Measurements from ENCODE around the gene ISG20L2.

The ISG20L2 gene

DNA sequence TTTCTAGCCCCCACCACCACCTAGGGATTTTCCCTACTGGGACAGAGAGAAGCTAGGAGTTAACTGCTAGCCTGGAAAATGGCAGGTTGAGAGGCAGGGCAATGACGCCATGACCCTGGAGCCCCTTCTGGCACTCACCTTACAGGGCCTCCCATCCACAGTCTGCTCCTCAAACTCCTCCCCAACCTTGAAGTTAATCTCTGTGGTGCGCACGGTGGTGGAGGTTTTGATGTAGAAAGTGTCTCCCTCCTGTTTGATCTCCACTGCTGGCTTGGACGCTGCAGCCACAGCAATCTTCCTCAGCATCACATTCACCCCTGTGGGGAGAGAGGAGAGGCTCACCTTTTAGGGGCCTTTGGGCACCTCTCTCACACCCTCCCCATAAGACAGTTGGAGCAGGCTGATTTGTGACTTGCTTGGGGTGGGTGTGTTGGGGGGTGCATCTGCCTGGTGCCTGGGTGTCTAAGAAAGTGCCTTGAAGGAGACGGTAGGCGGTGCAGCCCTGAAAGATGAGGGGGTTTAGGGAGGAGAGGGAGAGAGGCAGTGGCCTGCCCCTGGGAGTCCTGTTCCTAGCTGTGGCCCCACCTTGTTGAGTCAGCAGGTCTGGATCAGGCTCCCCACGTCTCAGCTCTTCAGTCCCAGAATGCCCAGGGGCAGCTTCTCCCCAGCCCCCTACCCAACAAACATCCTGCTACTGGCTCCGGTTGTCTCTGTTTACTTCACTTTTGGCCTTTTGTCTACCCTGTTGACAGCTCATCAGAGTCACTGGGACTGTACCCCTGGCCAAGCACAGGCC, 27.6 kb downstream of the ISG20L2 start:
- H3K27ac ChIP-seq (ENCODE audit: low read depth, low read length), result no peak overlapping the region
- H3K27me3 ChIP-seq (ENCODE audit: control insufficient read depth, low read length), result peaks cover 47% of the 10 kb centered on the region
- TF ChIP-seq, protein P1, sequence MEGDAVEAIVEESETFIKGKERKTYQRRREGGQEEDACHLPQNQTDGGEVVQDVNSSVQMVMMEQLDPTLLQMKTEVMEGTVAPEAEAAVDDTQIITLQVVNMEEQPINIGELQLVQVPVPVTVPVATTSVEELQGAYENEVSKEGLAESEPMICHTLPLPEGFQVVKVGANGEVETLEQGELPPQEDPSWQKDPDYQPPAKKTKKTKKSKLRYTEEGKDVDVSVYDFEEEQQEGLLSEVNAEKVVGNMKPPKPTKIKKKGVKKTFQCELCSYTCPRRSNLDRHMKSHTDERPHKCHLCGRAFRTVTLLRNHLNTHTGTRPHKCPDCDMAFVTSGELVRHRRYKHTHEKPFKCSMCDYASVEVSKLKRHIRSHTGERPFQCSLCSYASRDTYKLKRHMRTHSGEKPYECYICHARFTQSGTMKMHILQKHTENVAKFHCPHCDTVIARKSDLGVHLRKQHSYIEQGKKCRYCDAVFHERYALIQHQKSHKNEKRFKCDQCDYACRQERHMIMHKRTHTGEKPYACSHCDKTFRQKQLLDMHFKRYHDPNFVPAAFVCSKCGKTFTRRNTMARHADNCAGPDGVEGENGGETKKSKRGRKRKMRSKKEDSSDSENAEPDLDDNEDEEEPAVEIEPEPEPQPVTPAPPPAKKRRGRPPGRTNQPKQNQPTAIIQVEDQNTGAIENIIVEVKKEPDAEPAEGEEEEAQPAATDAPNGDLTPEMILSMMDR (IDR thresholded peaks at IDR 0.05; ENCODE audit: low read depth, low read length, poor library complexity, severe bottlenecking), result no peak
- TF ChIP-seq EZH2phosphoT487 (IDR thresholded peaks at IDR 0.05; ENCODE audit: borderline replicate concordance, low read length), result no peak
- H3K4me3 ChIP-seq (ENCODE audit: low read length), result no peak overlapping the region
- H3K9me3 ChIP-seq (ENCODE audit: control insufficient read depth, insufficient read depth, low read length), result no peaks in the 10 kb centered on the region
- no peak overlapping the region for H3K4me2 ChIP-seq (ENCODE audit: low read length)
- peaks cover 8% of the 10 kb centered on the region for H3K4me1 ChIP-seq (ENCODE audit: control insufficient read depth, low read length)
- no peaks in the 10 kb centered on the region for H3F3A ChIP-seq (ENCODE audit: control insufficient read depth, insufficient read depth)
- no peaks in the 10 kb centered on the region for H4K20me1 ChIP-seq (ENCODE audit: control insufficient read depth, insufficient read depth, low read depth, low read length)
- H3K79me2 ChIP-seq (ENCODE audit: control insufficient read depth, low read length), result no peaks in the 10 kb centered on the region
- H3K9me2 ChIP-seq (replicated peaks; ENCODE audit: control insufficient read depth, low read length), result no peaks in the 10 kb centered on the region
- H3K36me3 ChIP-seq (ENCODE audit: control insufficient read depth, low read length), result no peaks in the 10 kb centered on the region

DNA sequence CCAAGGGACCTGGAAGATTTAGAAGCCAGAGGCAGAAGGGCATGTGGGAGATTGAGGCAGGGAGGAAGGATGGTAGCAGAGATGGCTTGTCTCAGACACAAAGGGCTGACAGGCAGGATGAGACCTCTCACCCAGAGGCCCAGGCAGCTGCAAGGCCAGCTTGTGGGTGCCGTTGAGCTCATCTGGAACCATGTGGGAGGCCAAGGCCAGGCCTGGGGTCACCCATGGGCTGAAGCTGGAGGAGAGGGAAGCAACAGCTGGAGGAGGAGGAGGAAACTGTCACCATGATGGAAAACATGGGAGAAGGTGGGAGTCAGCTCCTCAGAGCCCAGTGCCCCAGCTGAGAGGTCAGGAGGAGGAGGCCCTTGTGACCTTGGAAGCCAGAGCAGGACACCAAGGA, 29.6 kb downstream of the ISG20L2 start:
- Histone ChIP-seq H3K36me3 (ENCODE audit: control insufficient read depth, low read length) (no peaks in the 10 kb centered on the region), H3K79me2 (ENCODE audit: control insufficient read depth, low read length) (no peaks in the 10 kb centered on the region), H3K4me3 (ENCODE audit: low read length) (no peak overlapping the region), H3K27me3 (ENCODE audit: control insufficient read depth, low read length) (peaks cover 30% of the 10 kb centered on the region), H3K4me1 (ENCODE audit: control insufficient read depth, low read length) (no peaks in the 10 kb centered on the region), H4K20me1 (ENCODE audit: control insufficient read depth, insufficient read depth, low read depth, low read length) (no peaks in the 10 kb centered on the region), H3F3A (ENCODE audit: control insufficient read depth, insufficient read depth) (no peaks in the 10 kb centered on the region), H3K27ac (ENCODE audit: low read depth, low read length) (no peak overlapping the region), H3K9me2 (replicated peaks; ENCODE audit: control insufficient read depth, low read length) (no peaks in the 10 kb centered on the region), H3K9me3 (ENCODE audit: control insufficient read depth, insufficient read depth, low read length) (no peaks in the 10 kb centered on the region), H3K4me2 (ENCODE audit: low read length) (no peak overlapping the region)
- TF ChIP-seq EZH2phosphoT487 (IDR thresholded peaks at IDR 0.05; ENCODE audit: borderline replicate concordance, low read length), result no peak
- TF ChIP-seq, protein P1 (IDR thresholded peaks at IDR 0.05; ENCODE audit: low read depth, low read length, poor library complexity, severe bottlenecking), result no peak

DNA sequence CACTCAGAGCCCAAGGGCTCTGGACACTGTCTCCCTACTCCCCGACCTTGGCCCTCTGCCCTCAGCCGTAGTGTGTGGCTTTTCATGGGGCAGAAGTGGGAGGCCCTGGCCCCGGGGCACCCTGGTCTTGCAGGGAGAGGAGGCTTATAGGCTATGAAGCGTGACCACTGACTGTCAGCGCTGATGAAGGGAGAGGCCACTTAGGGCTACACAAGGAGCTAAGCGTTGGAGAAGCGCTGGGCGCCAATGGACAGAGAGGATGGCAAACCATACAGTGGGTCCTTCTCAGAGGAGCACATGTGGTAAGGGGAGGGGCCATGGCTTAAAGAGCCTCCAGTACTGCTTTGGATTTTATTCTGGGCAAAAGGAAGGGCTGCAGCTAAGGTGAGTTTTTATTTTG, 31.1 kb downstream of the ISG20L2 start:
- no peak for TF ChIP-seq EZH2phosphoT487 (IDR thresholded peaks at IDR 0.05; ENCODE audit: borderline replicate concordance, low read length)
- TF ChIP-seq, protein P1 (IDR thresholded peaks at IDR 0.05; ENCODE audit: low read depth, low read length, poor library complexity, severe bottlenecking), result no peak
- H3K4me1 ChIP-seq (ENCODE audit: control insufficient read depth, low read length), result peaks cover 12% of the 10 kb centered on the region
- H3K4me2 ChIP-seq (ENCODE audit: low read length), result no peak overlapping the region
- H3K9me3 ChIP-seq (ENCODE audit: control insufficient read depth, insufficient read depth, low read length), result no peaks in the 10 kb centered on the region
- no peaks in the 10 kb centered on the region for H3K79me2 ChIP-seq (ENCODE audit: control insufficient read depth, low read length)
- no peaks in the 10 kb centered on the region for H4K20me1 ChIP-seq (ENCODE audit: control insufficient read depth, insufficient read depth, low read depth, low read length)
- H3K27ac ChIP-seq (ENCODE audit: low read depth, low read length), result no peak overlapping the region
- H3F3A ChIP-seq (ENCODE audit: control insufficient read depth, insufficient read depth), result no peaks in the 10 kb centered on the region
- no peaks in the 10 kb centered on the region for H3K9me2 ChIP-seq (replicated peaks; ENCODE audit: control insufficient read depth, low read length)
- H3K36me3 ChIP-seq (ENCODE audit: control insufficient read depth, low read length), result no peaks in the 10 kb centered on the region
- H3K27me3 ChIP-seq (ENCODE audit: control insufficient read depth, low read length), result peaks cover 35% of the 10 kb centered on the region
- no peak overlapping the region for H3K4me3 ChIP-seq (ENCODE audit: low read length)
